GM12878 (cell line): ENCODE data around the gene SAP130. TPM values are rescaled to one million over a fixed set of nuclear protein-coding genes. Genes with fewer than 3 reads are reported as not detected.

Experiments
- ATAC-seq: fragments of 200-7000 bp; cut with Tn5 transposase; 3 replicates; pipeline ENCODE4 v1.9.1; 2020; ENCODE audit warnings: mild to moderate bottlenecking, moderate library complexity
- BruUV-seq: library from RNA; stranded (reverse); fragments of 400-500 nt; replicated peaks from 2 replicates; lab custom pipeline; 2021; lab: Mats Ljungman, UMichigan
- CTCF ChIA-PET: fragments of 300-600 bp; sonication (Branson Sonifier 250); formaldehyde crosslinking; extraction: SDS; loops from one replicate; lab custom pipeline; 2021; ENCODE audit warnings: inconsistent platforms; lab: Yijun Ruan, JAX
- POLR2A ChIA-PET: fragments of 350-600 bp; formaldehyde crosslinking; extraction: SDS; loops from one replicate; lab custom pipeline; 2021; ENCODE audit warnings: inconsistent platforms; lab: Charles Lee
- RAD21 ChIA-PET: fragments of 300-600 bp; sonication (Branson Sonifier 250); formaldehyde crosslinking; loops from one replicate; lab custom pipeline; 2023; ENCODE audit warnings: antibody characterized with exemption; ENCODE audit not compliant: unreplicated experiment; lab: Charles Lee
- SMC1A ChIA-PET: fragments of 300-600 bp; sonication (Branson Sonifier 250); formaldehyde crosslinking; loops from one replicate; lab custom pipeline; 2023; ENCODE audit not compliant: unreplicated experiment, uncharacterized antibody; lab: Charles Lee
- DNase-seq: peaks from one replicate; pipeline ENCODE4 v3.0.0-alpha.2; 2011; ENCODE audit warnings: low read depth, low spot score
- FAIRE-seq: peaks from 3 replicates; lab custom pipeline; 2011; peaks lifted over from hg19 to GRCh38; lab: Jason Lieb, UNC
- H2AFZ ChIP-seq: 2 replicates; pipeline ENCODE4 v1.6.0; 2011; ENCODE audit warnings: low read depth, low read length, control low read depth; ENCODE audit not compliant: control insufficient read depth
- H3K27ac ChIP-seq: 2 replicates; pipeline ENCODE4 v1.5.1; 2011; ENCODE audit warnings: control low read depth; ENCODE audit not compliant: control insufficient read depth, insufficient read depth
- H3K27me3 ChIP-seq, 2 experiments: replicated peaks in 1 of 2; 2 replicates each; pipeline versions ENCODE4 v1.6.0 to v1.6.1; 2011; ENCODE audit warnings: low read length in 1 of 2; ENCODE audit not compliant: control insufficient read depth in 2 of 2, insufficient read depth in 2 of 2
- H3K36me3 ChIP-seq, 2 experiments: 2 replicates each; pipeline ENCODE4 v1.5.1; 2011; ENCODE audit warnings: low read length in 1 of 2; ENCODE audit not compliant: control insufficient read depth in 2 of 2, insufficient read depth in 2 of 2
- H3K4me1 ChIP-seq: 2 replicates; pipeline ENCODE4 v1.6.1; 2011; ENCODE audit warnings: mild to moderate bottlenecking, low read length, moderate library complexity, mixed read lengths; ENCODE audit not compliant: control insufficient read depth, insufficient read depth
- H3K4me2 ChIP-seq: 2 replicates; pipeline ENCODE4 v1.6.0; 2011; ENCODE audit warnings: control low read depth; ENCODE audit not compliant: control insufficient read depth, insufficient read depth
- H3K4me3 ChIP-seq: fragments of 200-600 bp; sonication (generic); 2 replicates; pipeline ENCODE4 v1.5.1; 2016
- H3K79me2 ChIP-seq: 2 replicates; pipeline ENCODE4 v1.6.0; 2011; ENCODE audit warnings: low read length; ENCODE audit not compliant: control insufficient read depth, insufficient read depth
- H3K9ac ChIP-seq: 2 replicates; pipeline ENCODE4 v1.8.0; 2011; ENCODE audit warnings: low read length, control low read depth, mixed read lengths; ENCODE audit not compliant: control insufficient read depth, insufficient read depth
- H3K9me3 ChIP-seq: replicated peaks from 3 replicates; pipeline ENCODE4 v1.5.1; 2011; ENCODE audit warnings: mild to moderate bottlenecking, low read length; ENCODE audit not compliant: control insufficient read depth, insufficient read depth
- H4K20me1 ChIP-seq: 2 replicates; pipeline ENCODE4 v1.6.0; 2011; ENCODE audit not compliant: control insufficient read depth, insufficient read depth
- KLF5 ChIP-seq: fragments of 450-650 bp; IDR thresholded peaks from 2 replicates; pipeline ENCODE4 v1.6.1; 2014; ENCODE audit warnings: mild to moderate bottlenecking; ENCODE audit not compliant: partially characterized antibody
- MEF2B ChIP-seq: fragments of 450-650 bp; IDR thresholded peaks from 2 replicates; pipeline ENCODE4 v1.6.1; 2018; ENCODE audit warnings: mild to moderate bottlenecking, moderate library complexity; ENCODE audit not compliant: partially characterized antibody, poor library complexity, severe bottlenecking
- NFYA ChIP-seq: IDR thresholded peaks from 2 replicates; pipeline ENCODE4 v1.6.1; 2011; ENCODE audit warnings: low read depth, mild to moderate bottlenecking, low read length, improper control_type of control experiment, borderline replicate concordance
- TBL1XR1 ChIP-seq: IDR thresholded peaks from 2 replicates; pipeline ENCODE4 v1.6.1; 2012; ENCODE audit warnings: low read depth, low read length, improper control_type of control experiment
- ZNF207 ChIP-seq: fragments of 450-650 bp; IDR thresholded peaks from 2 replicates; pipeline ENCODE4 v1.6.1; 2014; ENCODE audit warnings: antibody characterized with exemption, mild to moderate bottlenecking, borderline replicate concordance
- WGBS: methylation state at CpG from one replicate; pipeline ENCODE4 v1.1.6; 2016; ENCODE audit warnings: low lambda C conversion rate; ENCODE audit not compliant: insufficient replicate concordance, insufficient coverage; ENCODE audit errors: missing lambda C conversion rate; 5-methylcytosine and 5-hydroxymethylcytosine counted together
- in situ Hi-C: fragments of 300-500 bp; cut with MboI; formaldehyde crosslinking; loops from 9 replicates; pipeline ENCODE4 v1.14.3; 2018; ENCODE audit warnings: mixed read lengths
- intact Hi-C: fragments of 100-400 bp; cut with micrococcal nuclease; formaldehyde crosslinking; loops from one replicate; pipeline ENCODE4 v1.14.2; 2022; ENCODE audit not compliant: unreplicated experiment
- polyA plus RNA-seq, 11 experiments: library from polyadenylated mRNA; depleted of rRNA in 4 of 11; unstranded in 6 of 11; stranded (reverse) in 5 of 11; fragments of >200 nt; fragmentation: Nextera tagmentation in 4 of 11; fragmentation: Illumina TruSeq in 1 of 11; extraction: Ambion mirVana in 4 of 11; extraction: Trizol in 1 of 11; gene quantifications; 1 replicate in 1 of 11; 2 replicates in 10 of 11; pipeline versions ENCODE4 v1.2.1 to v1.2.3, GENCODE V29; 2011 to 2016; ENCODE audit warnings: inconsistent platforms in 2 of 11, missing spikeins in 2 of 11, low read depth in 1 of 11
- total RNA-seq, 4 experiments: library from RNA; depleted of rRNA in 3 of 4; stranded (reverse); fragments of >200 nt in 3 of 4; fragmentation: Illumina TruSeq in 1 of 4; extraction: Trizol in 1 of 4; gene quantifications; 2 replicates each; pipeline versions ENCODE4 v1.2.1 to v1.2.3, GENCODE V29; 2013 to 2021
- TF ChIP-seq, protein P1 (sequence below): IDR thresholded peaks from 2 replicates; pipeline ENCODE4 v1.6.1; 2012; ENCODE audit warnings: mild to moderate bottlenecking, low read depth, low read length

The SAP130 gene
- total and polyA plus RNA-seq, 10 of the 15 experiments (the other 5 are each of a cell fraction or from before 2014, with no cell fraction given), result 5.0 to 26.2 (median 9.9) TPM

GRCh38 chr2:127953849-127954248 lies 74.0 kb downstream of the SAP130 start (continued):
- TF ChIP-seq, protein P1, sequence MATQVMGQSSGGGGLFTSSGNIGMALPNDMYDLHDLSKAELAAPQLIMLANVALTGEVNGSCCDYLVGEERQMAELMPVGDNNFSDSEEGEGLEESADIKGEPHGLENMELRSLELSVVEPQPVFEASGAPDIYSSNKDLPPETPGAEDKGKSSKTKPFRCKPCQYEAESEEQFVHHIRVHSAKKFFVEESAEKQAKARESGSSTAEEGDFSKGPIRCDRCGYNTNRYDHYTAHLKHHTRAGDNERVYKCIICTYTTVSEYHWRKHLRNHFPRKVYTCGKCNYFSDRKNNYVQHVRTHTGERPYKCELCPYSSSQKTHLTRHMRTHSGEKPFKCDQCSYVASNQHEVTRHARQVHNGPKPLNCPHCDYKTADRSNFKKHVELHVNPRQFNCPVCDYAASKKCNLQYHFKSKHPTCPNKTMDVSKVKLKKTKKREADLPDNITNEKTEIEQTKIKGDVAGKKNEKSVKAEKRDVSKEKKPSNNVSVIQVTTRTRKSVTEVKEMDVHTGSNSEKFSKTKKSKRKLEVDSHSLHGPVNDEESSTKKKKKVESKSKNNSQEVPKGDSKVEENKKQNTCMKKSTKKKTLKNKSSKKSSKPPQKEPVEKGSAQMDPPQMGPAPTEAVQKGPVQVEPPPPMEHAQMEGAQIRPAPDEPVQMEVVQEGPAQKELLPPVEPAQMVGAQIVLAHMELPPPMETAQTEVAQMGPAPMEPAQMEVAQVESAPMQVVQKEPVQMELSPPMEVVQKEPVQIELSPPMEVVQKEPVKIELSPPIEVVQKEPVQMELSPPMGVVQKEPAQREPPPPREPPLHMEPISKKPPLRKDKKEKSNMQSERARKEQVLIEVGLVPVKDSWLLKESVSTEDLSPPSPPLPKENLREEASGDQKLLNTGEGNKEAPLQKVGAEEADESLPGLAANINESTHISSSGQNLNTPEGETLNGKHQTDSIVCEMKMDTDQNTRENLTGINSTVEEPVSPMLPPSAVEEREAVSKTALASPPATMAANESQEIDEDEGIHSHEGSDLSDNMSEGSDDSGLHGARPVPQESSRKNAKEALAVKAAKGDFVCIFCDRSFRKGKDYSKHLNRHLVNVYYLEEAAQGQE, result no peak
- no peak for TF ChIP-seq MEF2B
- no peak for TF ChIP-seq ZNF207
- no peak for TF ChIP-seq TBL1XR1

- Histone ChIP-seq H3K4me3 (no peak overlapping the region), H3K27me3 (no peaks in the 10 kb centered on the region), H3K27ac (no peak overlapping the region), H4K20me1 (no peaks in the 10 kb centered on the region), H3K36me3 (peaks cover 9 to 26% of the 10 kb centered on the region in 2 experiments), H2AFZ (no peak overlapping the region), H3K4me2 (no peak overlapping the region), H3K79me2 (no peaks in the 10 kb centered on the region), H3K9me3 (no peaks in the 10 kb centered on the region), H3K4me1 (0 out of 2 replicates have a peak, but pooled peaks cover 4% of the 10 kb centered on the region), H3K9ac (no peak overlapping the region)
- no peak for FAIRE-seq
- ChIA-PET CTCF (no interaction called here), SMC1A (no interaction called here), POLR2A (no interaction called here), RAD21 (no interaction called here)
- no peak for DNase-seq
- 100% methylated on average over 6 of the region's 6 CpGs for WGBS
- no TSS peak for BruUV-seq
- ATAC-seq, result no peak
- TF ChIP-seq NFYA (no peak), KLF5 (no peak)
- intact Hi-C loops, result no loop called here
- in situ Hi-C loops, result no loop called here
These were observed 74.6 kb downstream of the SAP130 start for GRCh38 chr2:127953128-127953718.
